Brain microvascular endothelial cell (primary cell): ENCODE data around the gene ELF1.

Experiments
- DNase-seq: peaks from one replicate; pipeline ENCODE4 v3.0.0-alpha.2; 2020
- H3K27ac ChIP-seq: fragments of 250-450 bp; sonication (Bioruptor Pico); 2 replicates; pipeline ENCODE4 v1.5.1; 2020; ENCODE audit warnings: mild to moderate bottlenecking, moderate library complexity
- H3K27me3 ChIP-seq: fragments of 250-450 bp; sonication (Bioruptor Pico); replicated peaks from 2 replicates; pipeline ENCODE4 v1.5.1; 2020; ENCODE audit warnings: mild to moderate bottlenecking
- H3K36me3 ChIP-seq: fragments of 250-450 bp; sonication (Bioruptor Pico); replicated peaks from 2 replicates; pipeline ENCODE4 v1.5.1; 2020; ENCODE audit warnings: mild to moderate bottlenecking
- H3K4me3 ChIP-seq: 2 replicates; pipeline ENCODE4 v1.5.1; 2011; ENCODE audit warnings: low read depth, mild to moderate bottlenecking, control low read depth, low read length, moderate library complexity
- CTCF ChIP-seq: IDR thresholded peaks from 2 replicates; pipeline ENCODE4 v1.5.1; 2011; ENCODE audit warnings: low read depth, mild to moderate bottlenecking, moderate library complexity, low read length, control low read depth, inconsistent platforms; ENCODE audit errors: missing control alignments
- in situ Hi-C: cut with HindIII; loops from 2 replicates; pipeline ENCODE4 v1.10.0; 2017; ENCODE audit warnings: low sequenced_read_pairs, low pct_ligation_motif_present

Gene ELF1

GRCh38 chr13:41034881-41035280, 15.8 kb upstream of the ELF1 start:
- Histone ChIP-seq H3K36me3 (no peaks in the 10 kb centered on the region), H3K4me3 (no peak overlapping the region), H3K27ac (no peak overlapping the region), H3K27me3 (no peaks in the 10 kb centered on the region)
- DNase-seq = no peak
- no peak for TF ChIP-seq CTCF
- in situ Hi-C loops = no loop called here

GRCh38 chr13:41034382-41034781, 15.3 kb upstream of the ELF1 start:
- H3K4me3 ChIP-seq = no peak overlapping the region
- H3K27me3 ChIP-seq = no peaks in the 10 kb centered on the region
- in situ Hi-C loops = no loop called here
- TF ChIP-seq CTCF = no peak
- no peak for DNase-seq
- H3K36me3 ChIP-seq = no peaks in the 10 kb centered on the region
- H3K27ac ChIP-seq = no peak overlapping the region

GRCh38 chr13:41032691-41033376, 13.7 kb upstream of the ELF1 start:
- H3K27me3 ChIP-seq = no peaks in the 10 kb centered on the region
- no peaks in the 10 kb centered on the region for H3K36me3 ChIP-seq
- no peak for DNase-seq
- no peak overlapping the region for H3K4me3 ChIP-seq
- TF ChIP-seq CTCF = no peak
- no peak overlapping the region for H3K27ac ChIP-seq
- in situ Hi-C loops = no loop called here

- no peak overlapping the region for H3K27ac ChIP-seq
- DNase-seq = no peak
- H3K36me3 ChIP-seq = no peaks in the 10 kb centered on the region
- TF ChIP-seq CTCF = peak; percentile 8
- in situ Hi-C loops = no loop called here
- H3K4me3 ChIP-seq = no peak overlapping the region
- H3K27me3 ChIP-seq = no peaks in the 10 kb centered on the region
These were observed 10.5 kb upstream of the ELF1 start for GRCh38 chr13:41029629-41030028.

- no peak for TF ChIP-seq CTCF
- no peaks in the 10 kb centered on the region for H3K36me3 ChIP-seq
- H3K27me3 ChIP-seq = no peaks in the 10 kb centered on the region
- no peak overlapping the region for H3K4me3 ChIP-seq
- peak; percentile 40 for DNase-seq
- H3K27ac ChIP-seq = no peak overlapping the region
- in situ Hi-C loops = no loop called here
These were observed 8.9 kb upstream of the ELF1 start for GRCh38 chr13:41028051-41028450.

- Histone ChIP-seq H3K36me3 (no peaks in the 10 kb centered on the region), H3K4me3 (no peak overlapping the region), H3K27me3 (no peaks in the 10 kb centered on the region), H3K27ac (no peak overlapping the region)
- in situ Hi-C loops = no loop called here
- TF ChIP-seq CTCF = no peak
- DNase-seq = no peak
These were observed 7.7 kb upstream of the ELF1 start for GRCh38 chr13:41026788-41027187.
